ENCODE measurements around the gene BCAT1. TPM values are rescaled to one million over a fixed set of nuclear protein-coding genes. Genes with fewer than 3 reads are reported as not detected.

BCAT1 gene
- total and polyA plus RNA-seq, 2 experiments from 2014 or later, result 53.6 to 181 TPM

DNA sequence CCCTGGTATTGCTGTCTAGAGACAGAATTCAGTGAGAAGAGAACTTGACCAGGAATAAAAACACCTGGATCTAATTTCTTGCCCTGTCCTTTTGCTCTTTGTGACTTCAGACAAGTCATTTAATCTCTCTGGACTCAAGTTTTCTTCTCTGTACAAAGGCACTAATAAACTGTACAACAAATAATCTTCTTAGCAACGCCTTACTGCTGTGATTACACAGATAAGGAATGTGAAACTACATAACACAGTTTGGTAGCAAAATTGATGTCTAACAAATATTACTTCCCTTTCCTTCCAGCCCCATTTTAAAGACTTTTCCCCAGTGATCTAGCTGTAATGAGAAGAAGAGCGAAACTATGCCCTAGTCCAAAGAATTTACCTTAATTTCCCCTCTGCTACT, 69.3 kb downstream of the BCAT1 start (continued):
- TF ChIP-seq, protein P1, sequence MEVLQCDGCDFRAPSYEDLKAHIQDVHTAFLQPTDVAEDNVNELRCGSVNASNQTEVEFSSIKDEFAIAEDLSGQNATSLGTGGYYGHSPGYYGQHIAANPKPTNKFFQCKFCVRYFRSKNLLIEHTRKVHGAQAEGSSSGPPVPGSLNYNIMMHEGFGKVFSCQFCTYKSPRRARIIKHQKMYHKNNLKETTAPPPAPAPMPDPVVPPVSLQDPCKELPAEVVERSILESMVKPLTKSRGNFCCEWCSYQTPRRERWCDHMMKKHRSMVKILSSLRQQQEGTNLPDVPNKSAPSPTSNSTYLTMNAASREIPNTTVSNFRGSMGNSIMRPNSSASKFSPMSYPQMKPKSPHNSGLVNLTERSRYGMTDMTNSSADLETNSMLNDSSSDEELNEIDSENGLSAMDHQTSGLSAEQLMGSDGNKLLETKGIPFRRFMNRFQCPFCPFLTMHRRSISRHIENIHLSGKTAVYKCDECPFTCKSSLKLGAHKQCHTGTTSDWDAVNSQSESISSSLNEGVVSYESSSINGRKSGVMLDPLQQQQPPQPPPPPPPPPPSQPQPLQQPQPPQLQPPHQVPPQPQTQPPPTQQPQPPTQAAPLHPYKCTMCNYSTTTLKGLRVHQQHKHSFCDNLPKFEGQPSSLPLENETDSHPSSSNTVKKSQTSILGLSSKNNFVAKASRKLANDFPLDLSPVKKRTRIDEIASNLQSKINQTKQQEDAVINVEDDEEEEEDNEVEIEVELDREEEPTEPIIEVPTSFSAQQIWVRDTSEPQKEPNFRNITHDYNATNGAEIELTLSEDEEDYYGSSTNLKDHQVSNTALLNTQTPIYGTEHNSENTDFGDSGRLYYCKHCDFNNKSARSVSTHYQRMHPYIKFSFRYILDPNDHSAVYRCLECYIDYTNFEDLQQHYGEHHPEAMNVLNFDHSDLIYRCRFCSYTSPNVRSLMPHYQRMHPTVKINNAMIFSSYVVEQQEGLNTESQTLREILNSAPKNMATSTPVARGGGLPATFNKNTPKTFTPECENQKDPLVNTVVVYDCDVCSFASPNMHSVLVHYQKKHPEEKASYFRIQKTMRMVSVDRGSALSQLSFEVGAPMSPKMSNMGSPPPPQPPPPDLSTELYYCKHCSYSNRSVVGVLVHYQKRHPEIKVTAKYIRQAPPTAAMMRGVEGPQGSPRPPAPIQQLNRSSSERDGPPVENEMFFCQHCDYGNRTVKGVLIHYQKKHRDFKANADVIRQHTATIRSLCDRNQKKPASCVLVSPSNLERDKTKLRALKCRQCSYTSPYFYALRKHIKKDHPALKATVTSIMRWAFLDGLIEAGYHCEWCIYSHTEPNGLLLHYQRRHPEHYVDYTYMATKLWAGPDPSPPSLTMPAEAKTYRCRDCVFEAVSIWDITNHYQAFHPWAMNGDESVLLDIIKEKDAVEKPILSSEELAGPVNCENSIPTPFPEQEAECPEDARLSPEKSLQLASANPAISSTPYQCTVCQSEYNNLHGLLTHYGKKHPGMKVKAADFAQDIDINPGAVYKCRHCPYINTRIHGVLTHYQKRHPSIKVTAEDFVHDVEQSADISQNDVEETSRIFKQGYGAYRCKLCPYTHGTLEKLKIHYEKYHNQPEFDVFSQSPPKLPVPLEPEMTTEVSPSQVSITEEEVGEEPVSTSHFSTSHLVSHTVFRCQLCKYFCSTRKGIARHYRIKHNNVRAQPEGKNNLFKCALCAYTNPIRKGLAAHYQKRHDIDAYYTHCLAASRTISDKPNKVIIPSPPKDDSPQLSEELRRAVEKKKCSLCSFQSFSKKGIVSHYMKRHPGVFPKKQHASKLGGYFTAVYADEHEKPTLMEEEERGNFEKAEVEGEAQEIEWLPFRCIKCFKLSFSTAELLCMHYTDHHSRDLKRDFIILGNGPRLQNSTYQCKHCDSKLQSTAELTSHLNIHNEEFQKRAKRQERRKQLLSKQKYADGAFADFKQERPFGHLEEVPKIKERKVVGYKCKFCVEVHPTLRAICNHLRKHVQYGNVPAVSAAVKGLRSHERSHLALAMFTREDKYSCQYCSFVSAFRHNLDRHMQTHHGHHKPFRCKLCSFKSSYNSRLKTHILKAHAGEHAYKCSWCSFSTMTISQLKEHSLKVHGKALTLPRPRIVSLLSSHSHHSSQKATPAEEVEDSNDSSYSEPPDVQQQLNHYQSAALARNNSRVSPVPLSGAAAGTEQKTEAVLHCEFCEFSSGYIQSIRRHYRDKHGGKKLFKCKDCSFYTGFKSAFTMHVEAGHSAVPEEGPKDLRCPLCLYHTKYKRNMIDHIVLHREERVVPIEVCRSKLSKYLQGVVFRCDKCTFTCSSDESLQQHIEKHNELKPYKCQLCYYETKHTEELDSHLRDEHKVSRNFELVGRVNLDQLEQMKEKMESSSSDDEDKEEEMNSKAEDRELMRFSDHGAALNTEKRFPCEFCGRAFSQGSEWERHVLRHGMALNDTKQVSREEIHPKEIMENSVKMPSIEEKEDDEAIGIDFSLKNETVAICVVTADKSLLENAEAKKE (CRISPR knock-in tag; IDR thresholded peaks at IDR 0.05), result no peak

DNA sequence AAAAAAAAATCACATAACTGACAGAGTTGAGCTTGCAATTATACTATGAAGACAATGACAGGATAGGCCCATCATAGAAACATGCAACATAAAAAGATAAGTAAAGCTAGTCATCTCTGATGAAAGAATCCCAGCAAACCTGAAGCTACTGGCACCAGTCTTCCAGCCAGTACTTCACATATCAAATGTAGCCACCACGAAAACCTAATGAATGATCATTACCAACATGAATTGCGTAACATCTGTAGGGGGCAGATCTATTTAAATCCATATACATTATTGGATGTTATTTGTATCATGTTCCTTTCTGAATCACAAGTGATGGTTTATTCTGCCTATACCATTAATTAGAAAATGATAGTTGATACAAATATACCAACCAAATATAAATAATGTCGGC, 73.9 kb downstream of the BCAT1 start:
- peaks cover 5% of the 10 kb centered on the region for H3K27me3 Mint-ChIP-seq (ENCODE audit: insufficient read depth, low read depth, poor library complexity)
- H3K27ac Mint-ChIP-seq, result no peak overlapping the region
- no peak overlapping the region for H3K4me2 ChIP-seq
- no peak overlapping the region for H3K4me3 ChIP-seq
- H3K36me3 ChIP-seq (ENCODE audit: insufficient read depth), result peaks cover 42% of the 10 kb centered on the region
- H2AFZ ChIP-seq, result no peak overlapping the region
- H3K79me2 ChIP-seq (replicated peaks; ENCODE audit: insufficient read depth), result peaks cover 8% of the 10 kb centered on the region; the same call in 1 of the 2 replicates
- H3K4me3 Mint-ChIP-seq, result no peak overlapping the region
- H3K27me3 ChIP-seq (ENCODE audit: insufficient read depth), result no peaks in the 10 kb centered on the region
- DNase-seq (ENCODE audit: low spot score), result no peak
- no peaks in the 10 kb centered on the region for H3K4me1 Mint-ChIP-seq
- peaks cover 4% of the 10 kb centered on the region; the same call in 1 of the 3 replicates for H3K9me3 Mint-ChIP-seq
- H3K9me2 ChIP-seq (ENCODE audit: insufficient read depth), result no peaks in the 10 kb centered on the region
- peaks cover 4% of the 10 kb centered on the region; the same call in 1 of the 2 replicates for H4K20me1 ChIP-seq (replicated peaks; ENCODE audit: insufficient read depth)
- no peak overlapping the region for H3K27ac ChIP-seq (ENCODE audit: low read depth)
- no peak for ATAC-seq
- H3K36me3 Mint-ChIP-seq (ENCODE audit: low read depth), result peaks cover 90% of the 10 kb centered on the region
- no peaks in the 10 kb centered on the region for H3K4me1 ChIP-seq (ENCODE audit: insufficient read depth)
- H3F3A ChIP-seq (replicated peaks; ENCODE audit: low read depth), result no peaks in the 10 kb centered on the region
- TF ChIP-seq CREB1 (CRISPR knock-in tag; IDR thresholded peaks at IDR 0.05; ENCODE audit: low read depth), result no peak
- TF ChIP-seq, protein P2, sequence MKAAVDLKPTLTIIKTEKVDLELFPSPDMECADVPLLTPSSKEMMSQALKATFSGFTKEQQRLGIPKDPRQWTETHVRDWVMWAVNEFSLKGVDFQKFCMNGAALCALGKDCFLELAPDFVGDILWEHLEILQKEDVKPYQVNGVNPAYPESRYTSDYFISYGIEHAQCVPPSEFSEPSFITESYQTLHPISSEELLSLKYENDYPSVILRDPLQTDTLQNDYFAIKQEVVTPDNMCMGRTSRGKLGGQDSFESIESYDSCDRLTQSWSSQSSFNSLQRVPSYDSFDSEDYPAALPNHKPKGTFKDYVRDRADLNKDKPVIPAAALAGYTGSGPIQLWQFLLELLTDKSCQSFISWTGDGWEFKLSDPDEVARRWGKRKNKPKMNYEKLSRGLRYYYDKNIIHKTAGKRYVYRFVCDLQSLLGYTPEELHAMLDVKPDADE (IDR thresholded peaks at IDR 0.05), result no peak
- no peak for TF ChIP-seq STAT1 (IDR thresholded peaks at IDR 0.05; ENCODE audit: unreplicated experiment)
- TF ChIP-seq POLR2AphosphoS5 (IDR thresholded peaks at IDR 0.05; ENCODE audit: low read depth), result no peak
- TF ChIP-seq JUNB (IDR thresholded peaks at IDR 0.05; ENCODE audit: unreplicated experiment), result no peak
- TF ChIP-seq CTCF (conservative IDR thresholded peaks at IDR 0.05; ENCODE audit: low read depth in 2 of 2), result no peak
- no peak for TF ChIP-seq ZNF114 (CRISPR knock-in tag; IDR thresholded peaks at IDR 0.05)
- no peak for TF ChIP-seq EZH2 (IDR thresholded peaks at IDR 0.05; ENCODE audit: low read depth, unreplicated experiment)
- no peak for TF ChIP-seq ZNF331 (CRISPR knock-in tag; IDR thresholded peaks at IDR 0.05; ENCODE audit: low read depth)
